ENCODE measurements around the gene SNAP47. TPM values are rescaled to one million over a fixed set of nuclear protein-coding genes. Genes with fewer than 3 reads are reported as not detected.

Gene SNAP47
- total and polyA plus RNA-seq, 2 experiments from 2014 or later = 42.6 to 49.6 TPM

DNA sequence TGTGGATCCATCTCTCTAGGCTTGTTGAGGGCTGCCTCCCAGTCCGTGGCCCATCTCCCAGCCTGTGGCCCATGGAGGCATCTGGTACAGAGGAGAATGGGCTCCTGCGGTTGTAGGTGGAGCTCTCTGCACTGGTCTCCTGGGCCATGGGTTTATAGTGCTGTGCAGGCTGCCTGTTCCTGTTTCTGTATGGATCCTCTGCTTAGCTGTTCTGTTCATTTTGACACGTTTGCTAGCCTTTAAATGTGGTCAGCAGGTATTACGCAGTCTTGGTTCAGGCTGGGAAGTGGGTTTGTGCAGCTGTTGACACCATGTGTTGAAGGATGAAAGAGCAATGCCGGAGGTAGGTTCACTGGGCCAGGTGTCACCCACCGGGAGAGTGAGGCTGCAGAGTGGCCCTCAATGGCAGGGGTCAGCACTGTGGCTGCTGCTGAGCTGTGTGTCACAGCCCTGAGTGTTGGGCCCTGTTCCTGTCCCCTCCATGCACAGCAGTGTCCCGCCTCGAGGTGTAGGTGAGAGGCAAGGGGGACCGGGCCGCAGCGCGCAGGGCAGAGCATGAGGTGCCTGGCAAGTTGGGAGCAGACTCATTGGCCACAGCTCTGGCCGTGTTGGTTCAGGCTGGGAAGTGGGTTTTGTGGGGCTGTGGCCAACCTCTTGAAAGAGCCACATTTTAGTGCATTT, 39.0 kb downstream of the SNAP47 start:
- H3K4me1 ChIP-seq (ENCODE audit: insufficient read depth) = no peaks in the 10 kb centered on the region
- H3K79me2 ChIP-seq = no peaks in the 10 kb centered on the region
- TF ChIP-seq, protein P1, sequence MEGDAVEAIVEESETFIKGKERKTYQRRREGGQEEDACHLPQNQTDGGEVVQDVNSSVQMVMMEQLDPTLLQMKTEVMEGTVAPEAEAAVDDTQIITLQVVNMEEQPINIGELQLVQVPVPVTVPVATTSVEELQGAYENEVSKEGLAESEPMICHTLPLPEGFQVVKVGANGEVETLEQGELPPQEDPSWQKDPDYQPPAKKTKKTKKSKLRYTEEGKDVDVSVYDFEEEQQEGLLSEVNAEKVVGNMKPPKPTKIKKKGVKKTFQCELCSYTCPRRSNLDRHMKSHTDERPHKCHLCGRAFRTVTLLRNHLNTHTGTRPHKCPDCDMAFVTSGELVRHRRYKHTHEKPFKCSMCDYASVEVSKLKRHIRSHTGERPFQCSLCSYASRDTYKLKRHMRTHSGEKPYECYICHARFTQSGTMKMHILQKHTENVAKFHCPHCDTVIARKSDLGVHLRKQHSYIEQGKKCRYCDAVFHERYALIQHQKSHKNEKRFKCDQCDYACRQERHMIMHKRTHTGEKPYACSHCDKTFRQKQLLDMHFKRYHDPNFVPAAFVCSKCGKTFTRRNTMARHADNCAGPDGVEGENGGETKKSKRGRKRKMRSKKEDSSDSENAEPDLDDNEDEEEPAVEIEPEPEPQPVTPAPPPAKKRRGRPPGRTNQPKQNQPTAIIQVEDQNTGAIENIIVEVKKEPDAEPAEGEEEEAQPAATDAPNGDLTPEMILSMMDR (IDR thresholded peaks at IDR 0.05; ENCODE audit: poor library complexity) = no peak
- no peak for TF ChIP-seq EZH2phosphoT487 (IDR thresholded peaks at IDR 0.05; ENCODE audit: low read depth, severe bottlenecking, unreplicated experiment)
- no peak for TF ChIP-seq EZH2 (IDR thresholded peaks at IDR 0.05; ENCODE audit: borderline replicate concordance)
- WGBS (ENCODE audit: low lambda C conversion rate, missing lambda C conversion rate) = 95% methylated on average over 13 of the region's 13 CpGs
- no peak overlapping the region for H3K4me2 ChIP-seq
- no peaks in the 10 kb centered on the region for H3K9me3 ChIP-seq (ENCODE audit: low read depth)
- no peaks in the 10 kb centered on the region for H4K20me1 ChIP-seq (ENCODE audit: insufficient read depth, poor library complexity, severe bottlenecking)
- H3K27me3 ChIP-seq = no peaks in the 10 kb centered on the region
- H3K36me3 ChIP-seq (replicated peaks; ENCODE audit: insufficient read depth, low read depth) = no peaks in the 10 kb centered on the region
- no peaks in the 10 kb centered on the region for H3K9me2 ChIP-seq (replicated peaks; ENCODE audit: insufficient read depth)
- H3K4me3 ChIP-seq = no peak overlapping the region
- H2AFZ ChIP-seq = no peak overlapping the region
- no peak for DNase-seq (ENCODE audit: low spot score)
- H3K27ac ChIP-seq = no peak overlapping the region

DNA sequence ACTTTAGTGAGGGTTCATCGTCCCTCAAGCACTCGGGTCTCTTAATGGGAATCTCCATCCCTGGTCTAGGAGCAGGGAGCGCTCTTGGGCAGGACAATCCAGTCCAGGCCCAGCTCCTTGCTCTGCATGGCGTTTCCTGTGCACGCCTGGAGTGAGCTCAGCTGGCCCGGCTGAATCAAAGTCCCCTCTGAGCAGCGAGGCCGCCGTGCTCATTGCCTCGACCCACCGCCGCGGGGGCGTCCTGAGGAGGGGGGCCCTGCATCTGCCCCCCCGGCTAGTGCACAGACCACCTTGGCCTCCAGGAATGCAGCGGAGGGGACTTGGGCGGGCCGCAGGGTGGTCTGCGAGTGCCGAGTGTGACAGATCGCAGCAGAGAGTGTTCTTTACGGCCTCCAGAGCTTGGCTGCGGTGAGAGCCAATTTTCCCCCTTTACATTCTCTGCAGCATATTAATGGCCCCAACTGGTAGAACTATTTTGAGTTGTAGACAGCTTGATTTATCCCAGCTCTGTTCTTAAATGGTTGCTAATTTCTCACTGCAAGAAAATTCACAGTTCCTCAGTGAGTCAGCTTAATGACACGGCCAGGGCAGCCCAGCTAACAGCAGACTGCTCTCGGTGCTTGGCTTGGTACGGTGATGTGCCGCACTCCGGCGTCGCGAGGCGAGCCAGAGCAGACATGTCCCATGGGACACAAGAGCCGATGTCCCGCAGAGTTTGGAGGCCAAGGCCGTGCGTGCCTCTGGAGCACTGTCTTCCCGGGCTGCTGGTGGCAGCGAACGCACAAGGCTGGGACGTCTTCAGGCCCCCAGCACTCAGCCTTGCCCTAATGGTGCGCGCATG, 39.8 kb downstream of the SNAP47 start:
- no peaks in the 10 kb centered on the region for H3K9me2 ChIP-seq (replicated peaks; ENCODE audit: insufficient read depth)
- no peak overlapping the region for H3K27ac ChIP-seq
- no peak for DNase-seq (ENCODE audit: low spot score)
- WGBS (ENCODE audit: low lambda C conversion rate, missing lambda C conversion rate) = 85% methylated on average over 39 of the region's 42 CpGs
- H3K4me1 ChIP-seq (ENCODE audit: insufficient read depth) = no peaks in the 10 kb centered on the region
- H4K20me1 ChIP-seq (ENCODE audit: insufficient read depth, poor library complexity, severe bottlenecking) = no peaks in the 10 kb centered on the region
- H3K4me2 ChIP-seq = no peak overlapping the region
- H3K36me3 ChIP-seq (replicated peaks; ENCODE audit: insufficient read depth, low read depth) = no peaks in the 10 kb centered on the region
- TF ChIP-seq EZH2 (IDR thresholded peaks at IDR 0.05; ENCODE audit: borderline replicate concordance) = no peak
- no peak overlapping the region for H3K4me3 ChIP-seq
- H3K27me3 ChIP-seq = no peaks in the 10 kb centered on the region
- H2AFZ ChIP-seq = no peak overlapping the region
- no peaks in the 10 kb centered on the region for H3K9me3 ChIP-seq (ENCODE audit: low read depth)
- no peaks in the 10 kb centered on the region for H3K79me2 ChIP-seq

DNA sequence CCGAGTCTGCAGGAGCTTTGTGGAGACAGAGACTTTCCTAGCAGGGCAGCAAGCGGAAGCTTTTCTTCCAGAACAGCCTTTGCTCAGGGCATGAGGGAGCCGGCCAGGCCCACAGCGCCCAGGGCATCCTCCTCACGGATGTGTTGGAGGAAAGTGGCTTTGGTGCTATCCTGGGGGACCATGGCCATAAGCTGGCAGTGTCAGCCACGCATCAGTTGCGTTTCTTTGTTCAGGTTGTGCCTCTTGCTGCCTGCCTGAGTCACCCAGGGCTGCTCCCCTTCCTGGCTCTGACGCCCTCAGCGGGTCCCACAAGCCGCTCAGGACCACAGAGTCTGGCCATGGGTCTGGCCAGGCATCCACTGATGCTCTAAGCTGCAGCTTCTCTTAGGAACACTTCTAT, 40.6 kb downstream of the SNAP47 start:
- H3K36me3 ChIP-seq (replicated peaks; ENCODE audit: insufficient read depth, low read depth) = no peaks in the 10 kb centered on the region
- H4K20me1 ChIP-seq (ENCODE audit: insufficient read depth, poor library complexity, severe bottlenecking) = no peaks in the 10 kb centered on the region
- no peak overlapping the region for H3K4me2 ChIP-seq

More for the DNA sequence above, 40.6 kb downstream of the SNAP47 start:
- Histone ChIP-seq H3K27ac (no peak overlapping the region), H2AFZ (no peak overlapping the region), H3K27me3 (no peaks in the 10 kb centered on the region), H3K4me1 (ENCODE audit: insufficient read depth) (no peaks in the 10 kb centered on the region), H3K9me2 (replicated peaks; ENCODE audit: insufficient read depth) (no peaks in the 10 kb centered on the region), H3K9me3 (ENCODE audit: low read depth) (no peaks in the 10 kb centered on the region), H3K4me3 (no peak overlapping the region), H3K79me2 (no peaks in the 10 kb centered on the region)
- DNase-seq (ENCODE audit: low spot score) = no peak
- 96% methylated on average over 10 of the region's 10 CpGs for WGBS (ENCODE audit: low lambda C conversion rate, missing lambda C conversion rate)
- TF ChIP-seq EZH2phosphoT487 (IDR thresholded peaks at IDR 0.05; ENCODE audit: low read depth, severe bottlenecking, unreplicated experiment) (no peak), EZH2 (IDR thresholded peaks at IDR 0.05; ENCODE audit: borderline replicate concordance) (no peak)
- TF ChIP-seq, protein P1 (IDR thresholded peaks at IDR 0.05; ENCODE audit: poor library complexity) = no peak

All from hepatocyte (in vitro differentiated cells).